ENCODE data around the gene TCF3. TPM values are rescaled to one million over a fixed set of nuclear protein-coding genes. Genes with fewer than 3 reads are reported as not detected.
A peak's percentile ranks its signal among the peaks of the same experiment; 100 is the strongest.

TCF3 gene
- total and polyA plus RNA-seq, 10 of the 15 experiments (the other 5 are each of a cell fraction or from before 2014, with no cell fraction given): 6.7 to 282 (median 70.7) TPM

GRCh38 chr19:1663852-1664251 lies 11.4 kb upstream of the TCF3 start (continued):
- TF ChIP-seq PAX5 (IDR thresholded peaks at IDR 0.05; ENCODE audit: borderline replicate concordance, low read depth, low read length) (no peak), HDGF (IDR thresholded peaks at IDR 0.05) (no peak), ZNF217 (IDR thresholded peaks at IDR 0.05) (peak; percentile 95), HSF1 (IDR thresholded peaks at IDR 0.05; ENCODE audit: low read depth, low read length) (no peak), TBL1XR1 (IDR thresholded peaks at IDR 0.05; ENCODE audit: low read depth, low read length) (peak; percentile 97), POLR2AphosphoS2 (IDR thresholded peaks at IDR 0.05; ENCODE audit: low read depth, low read length) (no peak), RUNX3 (IDR thresholded peaks at IDR 0.05; ENCODE audit: low read length) (peak; percentile 92), ATF3 (IDR thresholded peaks at IDR 0.05; ENCODE audit: borderline replicate concordance, extremely low read depth, low read depth, low read length) (no peak), MLLT1 (IDR thresholded peaks at IDR 0.05) (no peak), KDM1A (IDR thresholded peaks at IDR 0.05; ENCODE audit: borderline replicate concordance) (no peak), ASH2L (IDR thresholded peaks at IDR 0.05; ENCODE audit: borderline replicate concordance, low read depth) (no peak), STAT1 (conservative IDR thresholded peaks at IDR 0.05) (no peak), RB1 (IDR thresholded peaks at IDR 0.05; ENCODE audit: borderline replicate concordance) (no peak), STAT3 (IDR thresholded peaks at IDR 0.05; ENCODE audit: low read depth, low read length) (no peak), SPI1 (IDR thresholded peaks at IDR 0.05; ENCODE audit: borderline replicate concordance, insufficient read depth, low read depth, low read length) (no peak), ZSCAN29 (IDR thresholded peaks at IDR 0.05) (no peak), PML (IDR thresholded peaks at IDR 0.05; ENCODE audit: low read length) (0 out of 2 replicates have a peak, but pooled peaks have one; percentile 30), GATAD2B (conservative IDR thresholded peaks at IDR 0.05; ENCODE audit: low read depth) (0 out of 2 replicates have a peak, but pooled peaks have one; percentile 45), TAF1 (IDR thresholded peaks at IDR 0.05; ENCODE audit: borderline replicate concordance, low read depth, low read length) (no peak), E2F4 (IDR thresholded peaks at IDR 0.05; ENCODE audit: low read depth, low read length) (no peak), NR2C2 (IDR thresholded peaks at IDR 0.05; ENCODE audit: borderline replicate concordance, control insufficient read depth, insufficient read length, low read depth) (no peak), JUNB (IDR thresholded peaks at IDR 0.05) (no peak), SMAD5 (IDR thresholded peaks at IDR 0.05; ENCODE audit: low read depth) (no peak), RAD21 (IDR thresholded peaks at IDR 0.05; ENCODE audit: insufficient read depth, low read depth, low read length) (no peak), ZNF592 (IDR thresholded peaks at IDR 0.05) (no peak)

Data from GM12878 (cell line).